Skeletal muscle tissue (tissue), 4 donors: ENCODE measurements around the gene PDZK1IP1. TPM values are rescaled to one million over a fixed set of nuclear protein-coding genes. Genes with fewer than 3 reads are reported as not detected.

ENCODE experiments used
- H3K27ac ChIP-seq: one replicate; pipeline ENCODE4 v1.7.0; 2013; ENCODE audit warnings: mild to moderate bottlenecking, low read depth, low read length, inconsistent platforms
- H3K27me3 ChIP-seq, 3 donors: one replicate each; pipeline ENCODE4 v1.7.0; 2013; ENCODE audit warnings: low read length in 3 of 3; ENCODE audit not compliant: control insufficient read depth in 3 of 3, insufficient read depth in 3 of 3
- H3K36me3 ChIP-seq, 3 donors: one replicate each; pipeline ENCODE4 v1.7.0; 2013; ENCODE audit warnings: low read length in 3 of 3; ENCODE audit not compliant: control insufficient read depth in 3 of 3, insufficient read depth in 3 of 3
- H3K4me1 ChIP-seq, 3 donors: one replicate each; pipeline ENCODE4 v1.7.0; 2013; ENCODE audit warnings: low read length in 3 of 3, mild to moderate bottlenecking in 3 of 3; ENCODE audit not compliant: control insufficient read depth in 3 of 3, insufficient read depth in 3 of 3
- H3K4me3 ChIP-seq, 3 donors: one replicate each; pipeline ENCODE4 v1.7.0; 2013; ENCODE audit warnings: low read length in 3 of 3
- H3K9ac ChIP-seq, 3 donors: one replicate each; pipeline ENCODE4 v1.7.0; 2013; ENCODE audit warnings: low read length in 3 of 3, mild to moderate bottlenecking in 3 of 3, moderate library complexity in 2 of 3, low read depth in 1 of 3
- H3K9me3 ChIP-seq, 3 donors: one replicate each; pipeline ENCODE4 v1.7.0; 2013; ENCODE audit warnings: low read length in 3 of 3; ENCODE audit not compliant: control insufficient read depth in 3 of 3
- total RNA-seq: library from RNA; depleted of rRNA; stranded (reverse); fragments of >200 nt; gene quantifications from one replicate; pipeline ENCODE4 v1.2.3, GENCODE V29; 2014
- donor health status: Osteomylitis.

The PDZK1IP1 gene
- total RNA-seq, 1 donor from 2014 or later = not detected

GRCh38 chr1:47188791-47189785, 748 bp downstream of the PDZK1IP1 start:
- Histone ChIP-seq H3K27ac (peak overlapping the region; percentile 46), H3K9ac (peak overlapping the region in 1 of 3 donors; percentile 12), H3K9me3 (no peaks in the 10 kb centered on the region), H3K36me3 (no peaks in the 10 kb centered on the region), H3K4me3 (no peak overlapping the region), H3K4me1 (peaks cover 24 to 38% (median 26%) of the 10 kb centered on the region in 3 donors), H3K27me3 (no peaks in the 10 kb centered on the region)

GRCh38 chr1:47187926-47188250, 1.9 kb downstream of the PDZK1IP1 start:
- peaks cover 0 to 5% (median 3%) of the 10 kb centered on the region in 3 donors for H3K27me3 ChIP-seq
- no peak overlapping the region for H3K9ac ChIP-seq
- no peaks in the 10 kb centered on the region for H3K36me3 ChIP-seq

GRCh38 chr1:47187231-47187925, 2.5 kb downstream of the PDZK1IP1 start:
- Histone ChIP-seq H3K27me3 (peaks cover 0 to 10% (median 3%) of the 10 kb centered on the region in 3 donors), H3K4me1 (peaks cover 17 to 29% (median 18%) of the 10 kb centered on the region in 3 donors), H3K4me3 (no peak overlapping the region), H3K36me3 (no peaks in the 10 kb centered on the region), H3K9ac (no peak overlapping the region), H3K9me3 (no peaks in the 10 kb centered on the region), H3K27ac (no peak overlapping the region)

More at GRCh38 chr1:47187926-47188250, 1.9 kb downstream of the PDZK1IP1 start:
- Histone ChIP-seq H3K27ac (no peak overlapping the region), H3K4me3 (no peak overlapping the region), H3K4me1 (peaks cover 21 to 34% (median 23%) of the 10 kb centered on the region in 3 donors), H3K9me3 (no peaks in the 10 kb centered on the region)

- peaks cover 0 to 17% (median 11%) of the 10 kb centered on the region in 3 donors for H3K27me3 ChIP-seq
- H3K9ac ChIP-seq = no peak overlapping the region
- H3K4me3 ChIP-seq = no peak overlapping the region
- H3K4me1 ChIP-seq = peaks cover 14 to 21% (median 16%) of the 10 kb centered on the region in 3 donors
- no peaks in the 10 kb centered on the region for H3K36me3 ChIP-seq
- H3K27ac ChIP-seq = no peak overlapping the region
- H3K9me3 ChIP-seq = no peaks in the 10 kb centered on the region
These were observed 3.3 kb downstream of the PDZK1IP1 start for GRCh38 chr1:47186267-47187185.

- Histone ChIP-seq H3K9ac (no peak overlapping the region), H3K9me3 (no peaks in the 10 kb centered on the region), H3K27ac (no peak overlapping the region), H3K36me3 (no peaks in the 10 kb centered on the region), H3K4me3 (no peak overlapping the region), H3K4me1 (peaks cover 7 to 12% (median 8%) of the 10 kb centered on the region in 3 donors), H3K27me3 (peaks cover 9 to 27% (median 22%) of the 10 kb centered on the region in 3 donors)
These were observed 4.8 kb downstream of the PDZK1IP1 start for GRCh38 chr1:47184822-47185677.

GRCh38 chr1:47184090-47184821, 5.6 kb downstream of the PDZK1IP1 start:
- no peaks in the 10 kb centered on the region for H3K9me3 ChIP-seq
- H3K4me3 ChIP-seq = no peak overlapping the region
- no peak overlapping the region for H3K27ac ChIP-seq
- H3K36me3 ChIP-seq = no peaks in the 10 kb centered on the region
- H3K9ac ChIP-seq = no peak overlapping the region
- H3K27me3 ChIP-seq = peaks cover 9 to 29% (median 24%) of the 10 kb centered on the region in 3 donors
- H3K4me1 ChIP-seq = peaks cover 10 to 13% (median 11%) of the 10 kb centered on the region in 3 donors

GRCh38 chr1:47183308-47184089, 6.3 kb downstream of the PDZK1IP1 start:
- peaks cover 9 to 29% (median 24%) of the 10 kb centered on the region in 3 donors for H3K27me3 ChIP-seq
- H3K4me3 ChIP-seq = no peak overlapping the region
- no peak overlapping the region for H3K9ac ChIP-seq
- H3K9me3 ChIP-seq = no peaks in the 10 kb centered on the region
- H3K4me1 ChIP-seq = peaks cover 12 to 18% (median 14%) of the 10 kb centered on the region in 3 donors
- no peak overlapping the region for H3K27ac ChIP-seq
- H3K36me3 ChIP-seq = no peaks in the 10 kb centered on the region

GRCh38 chr1:47182676-47183235, 7.1 kb downstream of the PDZK1IP1 start:
- H3K27me3 ChIP-seq = peaks cover 9 to 29% (median 24%) of the 10 kb centered on the region in 3 donors
- H3K4me3 ChIP-seq = no peak overlapping the region
- H3K9ac ChIP-seq = no peak overlapping the region
- no peaks in the 10 kb centered on the region for H3K36me3 ChIP-seq
- no peaks in the 10 kb centered on the region for H3K9me3 ChIP-seq
- H3K4me1 ChIP-seq = peaks cover 12 to 19% (median 16%) of the 10 kb centered on the region in 3 donors
- H3K27ac ChIP-seq = no peak overlapping the region
